GM19468 (cell line): Measurements from ENCODE around the gene SAMD9.
"Not testable (repeated sequence)": the region's sequence is repeated elsewhere in the genome, so short reads cannot be mapped to it uniquely, and the experiment has no call there.

Experiments
- ATAC-seq: cut with Tn5 transposase; IDR thresholded peaks from one replicate; pipeline ENCODE4 v1.9.1; 2021; ENCODE audit warnings: mild to moderate bottlenecking, moderate library complexity, moderate number of reproducible peaks; ENCODE audit not compliant: unreplicated experiment; ENCODE audit errors: extremely low read depth

Gene SAMD9

DNA sequence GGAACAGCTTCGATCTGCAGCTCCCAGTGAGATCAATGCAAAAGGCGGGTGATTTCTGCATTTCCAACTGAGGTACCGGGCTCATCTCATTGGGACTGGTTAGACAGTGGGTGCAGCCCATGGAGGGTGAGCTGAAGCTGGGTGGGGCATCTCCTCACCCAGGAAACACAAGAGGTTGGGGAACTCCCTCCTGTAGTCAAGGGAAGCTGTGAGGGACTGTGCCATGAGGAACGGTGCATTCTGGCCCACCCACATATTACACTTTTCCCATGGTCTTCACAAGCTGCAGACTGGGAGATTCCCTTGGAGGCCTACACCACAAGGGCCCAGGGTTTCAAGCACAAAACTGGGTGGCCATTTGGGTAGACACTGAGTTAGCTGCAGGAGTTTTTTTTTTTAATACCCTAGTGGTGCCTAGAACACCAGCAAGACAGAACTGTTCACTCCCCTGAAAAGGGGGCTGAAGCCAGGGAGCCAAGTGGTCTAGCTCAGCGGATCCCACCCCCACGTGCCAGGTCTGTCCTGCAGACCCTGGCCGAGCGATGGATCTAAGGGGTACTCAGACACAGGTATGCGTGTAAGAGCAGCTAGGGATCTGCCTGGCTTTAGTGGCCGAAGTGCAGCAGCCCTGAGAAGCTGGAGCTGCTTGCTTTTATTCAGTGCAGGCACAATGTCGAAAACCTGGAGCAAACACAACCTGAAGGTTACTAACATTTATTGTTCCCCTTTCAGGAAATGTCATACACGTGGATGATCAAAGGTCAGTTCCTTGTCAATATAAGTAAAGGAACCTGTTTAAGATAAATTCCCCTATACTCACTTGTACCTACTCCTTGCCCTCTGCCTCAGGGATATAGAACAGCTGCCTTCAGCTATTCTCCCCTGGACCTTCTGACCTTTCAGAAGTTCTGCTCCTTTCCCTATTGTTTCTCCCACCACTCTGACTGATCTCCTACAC is 3.1 kb upstream of the SAMD9 start:
- ATAC-seq: no peak

DNA sequence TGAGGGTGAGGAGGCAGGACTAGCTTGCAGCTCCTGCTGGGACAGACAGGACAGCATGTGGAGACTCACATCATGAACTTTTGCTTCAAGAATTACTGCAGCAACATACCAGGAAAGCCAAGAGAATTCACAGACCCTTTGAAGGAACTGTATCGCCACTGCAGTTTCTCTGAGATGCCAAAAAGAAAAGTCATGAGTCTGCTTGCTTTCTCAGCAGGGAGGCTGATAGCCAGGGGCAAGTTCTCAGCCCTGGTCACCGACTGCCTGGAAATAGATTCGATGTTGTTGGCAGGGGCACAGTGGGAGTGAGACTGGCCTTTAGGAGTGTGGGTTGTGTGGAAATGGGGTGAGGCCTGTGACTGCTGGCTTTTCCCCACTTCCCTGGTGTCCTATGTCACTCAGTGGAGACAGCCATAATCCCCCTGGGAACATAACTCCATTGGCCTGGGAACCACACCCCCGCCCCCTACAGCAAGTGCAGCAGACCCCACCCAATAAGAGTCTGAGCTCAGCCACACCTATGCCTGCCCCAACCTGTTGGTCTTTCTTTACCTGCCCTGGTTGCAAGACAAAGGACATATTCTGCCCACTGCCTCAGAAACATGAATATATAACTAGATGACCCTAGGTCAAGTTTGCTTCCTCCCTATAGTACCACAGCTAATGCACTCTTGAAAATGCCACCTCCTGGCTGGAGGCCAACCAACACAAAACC is 1.6 kb upstream of the SAMD9 start:
- ATAC-seq: no peak

DNA sequence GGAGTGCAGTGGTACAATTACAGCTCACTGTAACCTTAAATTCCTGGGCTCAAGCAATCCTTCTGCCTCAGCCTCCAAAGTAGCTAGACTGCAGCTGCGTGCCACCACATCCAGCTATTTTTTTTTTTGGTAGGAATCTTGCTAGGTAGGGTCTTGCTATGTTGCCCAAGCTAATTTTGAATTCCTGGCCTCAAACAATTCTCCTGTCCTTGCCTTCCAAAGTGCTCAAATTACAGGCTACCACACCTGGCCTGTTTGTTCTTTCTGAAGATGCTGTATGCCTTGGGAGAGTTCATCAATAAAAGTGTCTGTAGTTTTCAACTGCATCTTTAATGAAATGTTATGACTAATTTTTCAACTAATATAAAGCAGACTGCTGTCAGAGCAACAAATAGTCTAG is 452 bp downstream of the SAMD9 start:
- ATAC-seq: no peak

DNA sequence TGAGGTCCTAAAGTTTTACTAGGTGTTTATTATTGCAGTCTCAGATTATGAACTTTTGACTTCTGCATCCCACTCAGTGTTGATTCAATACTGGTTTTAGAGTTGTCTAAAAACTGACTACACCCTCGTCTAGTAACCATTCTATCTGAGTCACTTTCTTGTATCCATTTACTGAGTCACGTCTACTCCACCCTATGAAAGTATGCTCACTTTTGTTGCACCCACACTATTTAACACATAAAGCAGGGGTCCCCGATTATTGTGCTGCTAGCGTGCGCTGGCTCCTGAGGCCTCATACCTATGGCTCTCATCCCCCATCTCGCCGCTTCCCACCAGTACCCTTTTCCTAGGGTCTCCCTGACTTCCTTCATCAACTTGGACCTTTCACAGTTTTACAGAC is 2.0 kb downstream of the SAMD9 start:
- ATAC-seq: no peak

DNA sequence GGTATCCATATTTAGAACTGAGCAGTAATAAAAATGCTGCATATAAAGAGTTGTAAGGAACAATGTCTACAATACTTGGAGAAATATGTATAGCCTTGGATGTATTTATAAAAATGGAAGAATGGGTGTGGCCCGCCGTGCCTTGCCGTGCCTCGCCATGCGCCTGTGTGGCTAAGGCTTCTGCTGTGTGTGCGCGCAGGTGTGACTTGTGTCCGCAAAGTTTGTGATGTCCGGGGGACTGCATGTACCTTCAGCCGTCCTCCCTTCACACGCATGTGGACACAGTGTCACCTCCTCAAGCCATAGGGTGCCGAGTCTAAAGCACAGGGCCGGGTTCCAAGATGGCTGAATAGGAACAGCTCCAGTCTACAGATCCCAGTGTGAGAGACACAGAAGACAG is 9.8 kb downstream of the SAMD9 start:
- ATAC-seq: no peak

DNA sequence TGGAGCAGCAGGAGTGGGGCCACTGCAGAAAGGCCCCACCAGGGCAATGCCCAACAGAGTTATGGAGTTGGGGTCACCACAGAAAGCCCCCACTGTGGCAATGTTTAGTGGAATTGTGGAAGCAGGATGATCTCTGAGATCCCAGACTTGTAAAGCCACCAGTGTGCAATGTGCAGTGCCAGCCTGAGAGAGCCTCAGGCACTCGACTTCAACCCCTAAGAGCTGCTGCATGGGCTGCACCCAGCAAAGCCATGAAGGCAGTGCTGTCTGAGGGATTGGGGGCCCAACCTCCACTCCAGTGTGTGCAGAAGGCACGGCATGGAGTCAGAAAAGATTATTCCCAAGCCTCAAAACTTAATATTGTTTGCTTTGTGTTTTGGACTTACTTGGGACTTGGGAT is 20.4 kb downstream of the SAMD9 start:
- ATAC-seq: no peak

DNA sequence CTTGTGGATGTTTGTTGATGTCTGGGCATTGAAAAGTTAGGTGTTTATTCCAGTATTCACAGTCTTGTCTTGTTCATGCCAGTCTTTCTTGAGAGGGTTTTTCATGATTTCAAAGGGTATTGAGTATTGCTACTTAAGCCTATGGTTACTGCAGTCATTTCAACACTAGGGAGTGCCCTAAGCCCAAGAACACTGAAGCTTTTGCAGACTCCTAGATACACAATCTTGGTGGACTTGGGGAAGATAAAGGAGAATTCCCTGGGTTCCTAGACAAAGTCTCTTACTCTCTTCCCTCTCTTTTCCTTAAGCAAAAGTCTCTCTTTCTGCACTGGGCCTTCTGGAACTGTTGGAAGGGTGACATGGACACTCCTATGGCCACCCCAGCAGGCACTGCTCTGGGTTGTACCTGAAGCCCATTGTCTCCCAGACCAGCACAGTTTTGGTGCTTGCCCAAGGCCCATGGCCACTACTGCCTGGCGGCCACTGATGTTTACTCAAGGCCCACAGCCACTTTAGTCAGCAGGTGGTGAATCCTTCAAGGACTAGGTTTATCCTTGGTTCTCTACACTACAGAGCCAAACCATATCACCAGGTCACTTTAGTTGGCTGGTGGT is 24.9 kb downstream of the SAMD9 start:
- peak; percentile 29 for ATAC-seq

DNA sequence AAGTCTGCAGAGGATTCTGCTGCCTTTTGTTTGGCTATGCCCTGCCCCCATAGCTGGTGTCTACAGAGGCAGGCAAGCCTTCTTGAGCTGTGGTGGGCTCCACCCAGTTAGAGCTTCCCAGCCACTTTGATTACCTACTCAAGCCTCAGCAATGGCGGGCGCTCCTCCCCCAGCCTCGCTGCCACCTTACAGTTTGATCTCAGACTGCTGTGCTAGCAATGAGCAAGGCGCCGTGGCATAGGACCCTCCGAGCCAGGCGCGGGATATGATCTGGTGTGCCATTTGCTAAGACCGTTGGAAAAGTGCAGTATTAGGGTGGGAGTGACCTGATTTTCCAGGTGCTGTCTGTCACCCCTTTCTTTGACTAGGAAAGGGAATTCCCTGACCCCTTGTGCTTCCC is 44.4 kb downstream of the SAMD9 start:
- not testable (repeated sequence) for ATAC-seq

DNA sequence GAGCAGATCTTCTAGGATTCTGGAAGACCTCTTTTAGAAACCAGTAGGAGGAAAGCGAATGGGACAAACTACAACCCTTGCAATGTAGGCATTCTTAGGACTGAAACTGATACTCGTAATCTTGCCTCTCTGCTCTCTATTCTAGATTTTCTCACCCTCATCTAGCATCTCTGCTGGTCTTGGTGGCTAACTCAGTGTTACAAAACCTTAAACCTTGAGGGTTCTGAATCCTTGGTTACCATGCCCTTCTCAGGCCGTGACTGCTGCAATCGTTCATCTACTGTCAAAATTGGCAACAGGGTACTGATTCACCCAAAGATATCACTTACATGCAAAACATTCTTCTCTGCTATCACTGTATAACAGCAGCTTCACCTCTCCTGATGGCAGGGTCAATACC is 55.2 kb downstream of the SAMD9 start:
- ATAC-seq: no peak

DNA sequence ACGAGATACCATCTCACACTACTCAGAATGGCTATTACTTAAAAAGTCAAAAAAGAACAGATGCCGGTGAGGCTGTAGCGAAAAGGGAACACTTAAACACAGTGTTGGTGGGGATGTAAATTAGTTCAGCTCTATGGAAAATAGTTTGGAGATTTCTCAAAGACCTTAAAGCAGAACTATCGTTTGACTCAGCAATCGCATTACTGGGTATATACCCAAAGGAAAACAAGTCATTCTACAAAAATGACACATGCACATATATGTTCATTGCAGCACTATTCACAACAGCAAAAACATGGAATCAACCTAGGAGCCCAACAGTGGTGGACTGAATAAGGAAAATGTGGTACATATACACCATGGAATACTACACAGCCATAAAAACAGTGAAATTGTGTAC is 56.9 kb downstream of the SAMD9 start:
- ATAC-seq: no peak

DNA sequence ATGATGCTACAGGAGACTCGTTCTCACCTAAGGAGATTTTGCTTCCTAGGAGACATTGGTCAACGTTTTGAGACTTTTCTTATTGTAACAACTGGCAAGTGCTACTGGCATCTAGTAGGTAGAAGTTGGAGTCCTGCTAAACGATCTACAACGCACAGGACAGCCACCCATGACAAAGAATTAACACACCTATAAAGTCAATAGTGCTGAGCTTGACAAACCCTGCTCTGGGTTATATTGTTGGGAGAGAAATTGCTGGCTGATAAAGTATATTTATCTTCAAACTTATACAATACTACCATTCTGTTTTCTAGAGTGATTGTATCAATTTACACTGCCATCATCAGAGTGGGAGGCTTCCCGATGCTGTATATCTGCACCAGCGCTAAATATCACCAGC is 57.8 kb downstream of the SAMD9 start:
- no peak for ATAC-seq

DNA sequence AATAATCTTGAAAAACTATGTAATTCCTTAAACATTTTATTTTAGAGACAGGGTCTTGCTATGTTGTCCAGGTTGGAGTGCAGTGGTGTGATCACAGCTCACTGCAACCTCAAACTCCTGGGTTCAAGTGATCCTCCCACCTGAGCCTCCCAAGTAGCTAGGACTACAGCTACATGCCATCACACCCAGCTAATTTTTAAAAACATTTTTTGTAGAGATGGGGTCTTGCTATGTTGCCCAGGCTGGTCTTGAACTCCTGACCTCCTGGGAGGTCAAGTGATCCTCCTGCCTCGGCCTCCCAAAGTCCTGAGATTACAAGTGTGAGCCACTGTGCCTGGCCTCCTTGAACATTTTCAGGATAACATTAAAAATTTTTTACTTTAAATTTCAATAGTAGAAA is 61.2 kb downstream of the SAMD9 start:
- ATAC-seq: not testable (repeated sequence)

DNA sequence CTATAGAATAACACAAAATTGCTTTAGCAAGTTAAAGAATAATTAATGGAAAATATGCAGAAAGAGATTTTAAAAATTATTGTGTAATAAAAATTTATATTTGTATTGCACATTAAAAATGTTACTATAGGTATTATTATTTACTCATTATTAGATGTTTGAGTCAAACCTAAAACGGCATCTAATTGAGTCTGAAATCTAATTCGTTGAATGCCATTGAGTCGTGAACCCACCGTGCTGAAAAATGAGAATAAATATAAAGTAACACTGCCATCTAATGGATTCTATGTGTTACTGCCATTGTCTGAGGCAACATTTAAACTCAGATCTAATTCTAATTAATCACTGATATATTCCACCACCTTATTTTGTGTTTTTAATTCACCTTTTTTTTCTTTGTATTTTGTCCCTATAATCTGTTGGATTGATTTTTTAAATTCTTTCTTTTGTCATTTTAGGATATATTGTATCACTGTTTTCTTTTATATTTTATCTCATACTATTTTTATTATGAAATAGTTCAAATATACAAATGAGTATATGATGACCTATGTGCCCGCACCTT is 62.2 kb downstream of the SAMD9 start:
- no peak for ATAC-seq

DNA sequence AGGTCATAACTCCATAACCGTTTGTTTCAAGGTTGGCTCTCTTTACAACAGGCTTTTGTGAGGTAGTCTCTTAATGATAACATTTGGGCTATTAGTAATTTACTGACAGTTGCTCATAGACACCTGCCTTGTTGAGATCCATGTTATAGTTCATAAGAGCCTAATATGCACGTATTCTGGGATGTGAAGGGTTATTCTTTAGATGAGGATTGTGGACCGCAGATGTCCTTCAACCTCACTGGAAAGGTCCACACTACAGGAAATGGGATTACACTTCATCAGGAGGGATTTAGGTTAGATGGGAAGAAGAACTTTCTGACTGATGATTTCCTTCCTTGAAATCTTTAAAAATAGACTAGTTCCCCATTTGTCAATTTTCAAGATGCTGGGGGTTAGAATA is 62.8 kb downstream of the SAMD9 start:
- ATAC-seq: no peak

DNA sequence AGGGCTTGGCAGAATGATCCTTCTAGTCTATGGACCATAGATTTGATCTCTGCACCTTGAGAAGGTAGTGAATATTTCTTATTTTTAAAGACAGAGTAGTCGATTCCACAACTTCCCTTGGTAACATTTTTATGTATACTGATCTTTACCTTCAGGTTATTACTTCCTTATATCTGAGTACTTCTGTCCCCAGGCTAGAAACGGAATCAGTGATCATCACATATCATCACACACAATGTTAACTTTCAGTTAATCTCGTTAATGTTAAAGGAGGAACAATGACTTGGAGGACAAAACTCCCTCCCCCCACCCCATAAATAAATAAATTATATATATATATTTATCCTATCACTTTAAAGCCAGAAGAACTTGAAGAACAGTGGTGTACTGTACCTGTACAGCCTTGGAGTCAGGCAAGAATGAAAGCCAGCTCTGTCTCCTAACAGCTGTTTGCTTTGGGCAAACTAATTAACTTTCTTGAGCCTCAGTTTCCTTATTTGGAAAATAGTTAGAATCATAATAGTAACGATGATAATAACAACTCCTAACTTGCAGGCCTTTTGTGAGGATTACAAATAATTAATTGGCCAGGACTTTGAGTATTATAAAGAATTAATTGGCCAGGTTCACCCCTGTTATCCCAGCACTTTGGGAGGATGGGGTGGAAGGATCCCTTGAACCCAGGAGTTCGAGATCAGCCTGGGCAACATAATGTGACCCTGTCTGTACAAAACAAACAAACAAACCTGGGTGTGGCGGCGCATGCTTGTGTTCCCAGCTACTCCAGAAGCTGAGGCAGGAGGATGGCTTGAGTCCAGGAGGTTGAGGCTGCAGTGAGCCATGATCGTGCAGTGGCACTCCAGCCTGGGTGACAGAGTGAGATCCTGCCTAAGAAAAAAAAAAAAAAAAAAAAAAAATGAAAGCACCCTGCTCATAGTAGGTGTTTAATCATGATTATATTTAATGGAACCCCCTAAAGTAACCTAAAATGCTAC is 63.5 kb downstream of the SAMD9 start:
- no peak for ATAC-seq

DNA sequence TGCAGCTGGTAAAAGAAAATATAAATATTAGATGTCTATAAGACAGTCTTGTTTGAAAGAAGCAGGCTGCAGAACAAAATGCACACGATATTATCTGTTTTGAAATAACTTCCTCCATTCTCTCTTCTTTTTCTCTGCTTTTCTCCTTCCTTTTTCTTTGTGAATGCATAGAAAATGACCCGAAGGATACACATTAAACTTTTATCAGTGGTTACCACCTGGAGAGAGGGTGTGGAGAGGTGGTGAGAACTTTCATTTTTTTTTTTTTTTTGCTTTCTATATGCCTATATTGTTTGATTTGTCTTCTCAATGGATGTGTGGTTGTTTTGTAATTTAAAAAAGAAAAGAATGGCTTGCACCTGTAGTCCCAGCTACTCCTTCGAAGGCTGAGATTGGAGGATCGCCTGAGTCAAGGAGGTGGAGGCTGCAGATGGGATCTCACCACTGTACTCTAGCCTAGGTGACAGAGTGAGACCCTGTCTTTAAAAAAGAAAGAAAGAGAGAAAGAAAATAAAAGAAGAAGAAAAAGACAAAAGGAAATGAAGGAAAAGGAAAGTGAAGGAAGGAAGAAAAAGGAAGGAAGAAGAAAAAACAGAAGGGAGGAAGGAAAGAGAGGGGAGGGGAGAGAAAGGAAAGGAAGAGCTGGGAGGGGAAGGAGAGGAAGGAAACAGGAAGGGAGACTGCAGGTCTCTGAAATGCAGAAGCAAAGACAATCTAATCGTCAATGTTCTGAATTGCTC is 64.4 kb downstream of the SAMD9 start:
- no peak for ATAC-seq

DNA sequence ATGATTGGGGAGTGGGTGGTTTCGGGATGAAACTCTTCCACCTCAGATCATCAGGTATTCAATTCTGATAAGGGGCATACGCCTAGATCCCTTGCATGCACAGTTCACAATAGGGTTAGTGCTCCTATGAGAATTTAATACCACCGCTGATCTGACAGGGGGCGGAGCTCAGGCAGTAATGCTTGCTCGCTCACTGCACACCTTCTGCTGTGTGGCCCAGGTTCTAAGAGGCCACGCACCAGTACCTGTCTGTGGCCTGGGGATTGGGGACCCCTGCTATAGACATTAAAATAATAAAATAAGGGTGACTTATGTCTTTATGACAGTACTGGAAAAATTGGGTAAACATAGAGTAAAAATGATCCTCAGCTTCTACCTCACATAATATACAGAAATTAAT is 66.1 kb downstream of the SAMD9 start:
- no peak for ATAC-seq
